Measurements from ENCODE around the gene TCF3. TPM values are rescaled to one million over a fixed set of nuclear protein-coding genes. Genes with fewer than 3 reads are reported as not detected.

Gene TCF3
- total RNA-seq, 1 experiment from 2014 or later = 304 TPM

DNA sequence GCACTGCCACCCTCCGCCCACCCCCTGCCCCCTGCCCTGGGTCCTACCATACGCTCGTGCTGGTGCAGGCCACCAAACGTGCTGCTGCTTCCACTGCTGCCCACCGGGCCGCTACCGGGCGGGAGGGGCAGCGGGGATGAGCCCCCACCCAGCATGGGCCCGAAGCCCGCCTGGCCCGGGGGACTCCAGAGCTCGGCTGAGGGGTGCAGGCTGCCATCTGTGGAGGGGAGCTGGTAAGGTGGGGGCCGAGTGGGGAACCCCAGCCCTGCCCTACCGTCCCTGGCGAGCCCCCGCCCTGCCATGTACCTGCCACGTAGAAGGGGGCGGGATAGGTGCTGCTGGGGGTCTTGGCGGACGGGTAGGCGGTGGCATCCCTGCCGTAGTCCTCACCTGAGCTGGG is 30.4 kb downstream of the TCF3 start:
- H3K27ac ChIP-seq (ENCODE audit: insufficient read length, low read depth, low read length) = no peak overlapping the region
- H4K5ac ChIP-seq (ENCODE audit: insufficient read length, low read depth, low read length) = no peak overlapping the region
- H3K9ac ChIP-seq (ENCODE audit: extremely low read depth, insufficient read length, low read length) = no peak overlapping the region
- H2AFZ ChIP-seq (ENCODE audit: low read length) = no peak overlapping the region
- no peak overlapping the region for H3K23ac ChIP-seq (ENCODE audit: insufficient read length, low read depth, low read length)
- TF ChIP-seq CTCF (conservative IDR thresholded peaks at IDR 0.05) = no peak
- H3K18ac ChIP-seq (ENCODE audit: insufficient read length, low read depth, low read length) = no peak overlapping the region
- Mint-ChIP-seq H3K27me3 (ENCODE audit: low read depth) (no peaks in the 10 kb centered on the region), H3K36me3 (ENCODE audit: insufficient read depth in 1 of 3, low read depth in 3 of 3) (peaks cover 30 to 65% (median 65%) of the 10 kb centered on the region in 3 experiments; a peak in 6 of 7 replicates), H3K9me3 (no peaks in the 10 kb centered on the region), H3K4me3 (no peak overlapping the region), H3K4me1 (peaks cover 5 to 19% of the 10 kb centered on the region in 2 experiments), H3K27ac (no peak overlapping the region)
- no peak for DNase-seq
- no peak overlapping the region for H3K4ac ChIP-seq (ENCODE audit: low read depth, low read length)
- H4K91ac ChIP-seq (ENCODE audit: insufficient read length, low read depth, low read length) = no peak overlapping the region
- no peak overlapping the region for H4K8ac ChIP-seq (replicated peaks; ENCODE audit: insufficient read length, low read depth, low read length)
- H2BK20ac ChIP-seq (ENCODE audit: low read depth, low read length, poor library complexity, severe bottlenecking) = no peak overlapping the region
- H3K23me2 ChIP-seq (ENCODE audit: insufficient read length, low read depth, low read length, poor library complexity, severe bottlenecking) = no peaks in the 10 kb centered on the region
- no CpG with 5 or more reads among the region's 23 CpGs for WGBS (ENCODE audit: extremely low coverage, insufficient read length, low lambda C conversion rate)
- H3K27me3 ChIP-seq (ENCODE audit: insufficient read depth, low read length) = no peaks in the 10 kb centered on the region
- H2BK12ac ChIP-seq (ENCODE audit: insufficient read length, low read depth, low read length) = no peak overlapping the region
- no peaks in the 10 kb centered on the region for H4K20me1 ChIP-seq (ENCODE audit: control insufficient read depth, insufficient read depth, insufficient read length)
- H3K9me3 ChIP-seq (ENCODE audit: control insufficient read depth, low read depth, low read length) = no peaks in the 10 kb centered on the region
- no peak overlapping the region for H2BK15ac ChIP-seq (ENCODE audit: low read depth, low read length)
- H3K79me1 ChIP-seq (ENCODE audit: insufficient read depth, low read depth, low read length, poor library complexity, severe bottlenecking) = peaks cover 4% of the 10 kb centered on the region
- no peak overlapping the region for H3K14ac ChIP-seq (ENCODE audit: insufficient read depth, low read length)
- no peak overlapping the region for H2AK5ac ChIP-seq (ENCODE audit: insufficient read length, low read length)
- no peak overlapping the region for H3K56ac ChIP-seq (ENCODE audit: insufficient read length, low read depth, low read length)
- H3K4me1 ChIP-seq (ENCODE audit: insufficient read depth, low read length) = no peaks in the 10 kb centered on the region
- no peak overlapping the region for H2BK120ac ChIP-seq (ENCODE audit: low read depth, low read length, poor library complexity, severe bottlenecking)
- H3K79me2 ChIP-seq (ENCODE audit: insufficient read depth, low read length) = no peaks in the 10 kb centered on the region
- no peak overlapping the region for H2BK5ac ChIP-seq (ENCODE audit: insufficient read length, low read length)
- H3K4me2 ChIP-seq (ENCODE audit: insufficient read depth, insufficient read length, low read length) = no peak overlapping the region
- H3T11ph ChIP-seq (ENCODE audit: low read length) = no peak overlapping the region

Data from H9 (cell line).